SK-N-DZ (cell line): ENCODE results near the gene CLCN2.
A peak's percentile ranks its signal among the peaks of the same experiment; 100 is the strongest.

Experiments used
- DNase-seq: peaks from one replicate; pipeline ENCODE4 v3.0.0-alpha.2; 2015; ENCODE audit warnings: low spot score

Gene CLCN2

DNA sequence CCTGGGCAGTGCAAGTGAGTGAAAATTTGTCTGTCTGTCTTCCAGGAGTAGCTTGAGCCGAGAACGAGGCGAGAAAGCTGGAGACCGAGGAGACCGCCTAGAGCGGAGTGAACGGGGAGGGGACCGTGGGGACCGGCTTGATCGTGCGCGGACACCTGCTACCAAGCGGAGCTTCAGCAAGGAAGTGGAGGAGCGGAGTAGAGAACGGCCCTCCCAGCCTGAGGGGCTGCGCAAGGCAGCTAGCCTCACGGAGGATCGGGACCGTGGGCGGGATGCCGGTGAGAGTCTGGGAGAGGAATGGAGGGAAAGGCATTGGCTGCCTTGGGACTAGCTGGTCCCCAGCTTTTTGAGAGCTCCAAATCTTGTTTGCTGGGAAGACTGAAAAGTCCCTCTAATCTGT lies 34.2 kb downstream of the CLCN2 start:
- no peak for DNase-seq

DNA sequence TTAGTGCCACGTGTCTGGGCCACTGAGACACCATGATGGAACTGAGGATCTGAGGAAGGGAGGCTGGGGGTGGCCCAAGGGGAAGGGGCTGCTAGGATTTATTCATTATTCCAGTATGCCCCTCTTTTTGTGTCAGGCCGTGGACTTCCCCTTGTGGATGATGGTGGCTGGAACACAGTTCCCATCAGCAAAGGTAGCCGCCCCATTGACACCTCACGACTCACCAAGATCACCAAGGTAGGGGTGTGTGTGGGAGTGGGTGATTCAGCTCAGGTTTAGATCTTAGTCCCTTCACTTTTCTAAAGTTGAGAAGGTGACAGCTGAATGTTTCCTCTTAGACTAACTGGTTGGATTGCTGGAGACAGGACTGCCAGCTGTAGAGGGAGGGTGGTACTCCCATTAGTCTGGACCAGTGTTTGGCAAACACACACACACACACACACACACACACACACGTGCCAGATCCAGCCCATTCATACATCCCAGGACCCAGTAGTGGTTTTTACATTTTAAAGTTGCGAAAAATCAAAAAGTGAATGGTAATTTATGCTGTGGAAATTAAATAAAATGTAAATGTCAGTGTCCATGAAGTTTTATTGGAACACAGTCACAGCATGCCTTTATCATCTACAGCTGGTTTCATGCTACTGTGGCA lies 35.6 kb downstream of the CLCN2 start:
- DNase-seq: no peak

DNA sequence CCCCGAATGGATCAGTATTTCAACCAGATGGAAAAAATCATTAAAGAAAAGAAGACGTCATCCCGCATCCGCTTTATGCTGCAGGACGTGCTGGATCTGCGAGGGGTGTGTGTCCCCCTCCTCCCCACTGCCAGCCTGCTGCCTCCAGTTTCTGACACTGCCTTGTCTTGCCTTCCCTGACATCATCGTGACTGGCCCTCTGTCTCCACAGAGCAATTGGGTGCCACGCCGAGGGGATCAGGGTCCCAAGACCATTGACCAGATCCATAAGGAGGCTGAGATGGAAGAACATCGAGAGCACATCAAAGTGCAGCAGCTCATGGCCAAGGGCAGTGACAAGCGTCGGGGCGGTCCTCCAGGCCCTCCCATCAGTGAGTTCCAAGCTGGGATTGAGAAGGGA lies 36.1 kb downstream of the CLCN2 start:
- no peak for DNase-seq

DNA sequence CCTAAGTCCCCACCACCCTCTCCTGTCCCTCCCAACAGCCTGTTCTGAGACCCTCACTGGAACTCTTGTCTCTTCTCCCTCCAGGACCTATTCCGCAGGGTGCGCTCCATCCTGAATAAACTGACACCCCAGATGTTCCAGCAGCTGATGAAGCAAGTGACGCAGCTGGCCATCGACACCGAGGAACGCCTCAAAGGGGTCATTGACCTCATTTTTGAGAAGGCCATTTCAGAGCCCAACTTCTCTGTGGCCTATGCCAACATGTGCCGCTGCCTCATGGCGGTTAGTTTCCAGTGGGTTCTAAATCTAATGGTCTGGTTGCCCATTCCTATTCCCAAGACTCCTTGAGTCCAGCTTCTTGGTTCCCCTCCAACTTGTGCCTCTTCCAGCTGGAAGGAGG lies 37.7 kb downstream of the CLCN2 start:
- DNase-seq: no peak

DNA sequence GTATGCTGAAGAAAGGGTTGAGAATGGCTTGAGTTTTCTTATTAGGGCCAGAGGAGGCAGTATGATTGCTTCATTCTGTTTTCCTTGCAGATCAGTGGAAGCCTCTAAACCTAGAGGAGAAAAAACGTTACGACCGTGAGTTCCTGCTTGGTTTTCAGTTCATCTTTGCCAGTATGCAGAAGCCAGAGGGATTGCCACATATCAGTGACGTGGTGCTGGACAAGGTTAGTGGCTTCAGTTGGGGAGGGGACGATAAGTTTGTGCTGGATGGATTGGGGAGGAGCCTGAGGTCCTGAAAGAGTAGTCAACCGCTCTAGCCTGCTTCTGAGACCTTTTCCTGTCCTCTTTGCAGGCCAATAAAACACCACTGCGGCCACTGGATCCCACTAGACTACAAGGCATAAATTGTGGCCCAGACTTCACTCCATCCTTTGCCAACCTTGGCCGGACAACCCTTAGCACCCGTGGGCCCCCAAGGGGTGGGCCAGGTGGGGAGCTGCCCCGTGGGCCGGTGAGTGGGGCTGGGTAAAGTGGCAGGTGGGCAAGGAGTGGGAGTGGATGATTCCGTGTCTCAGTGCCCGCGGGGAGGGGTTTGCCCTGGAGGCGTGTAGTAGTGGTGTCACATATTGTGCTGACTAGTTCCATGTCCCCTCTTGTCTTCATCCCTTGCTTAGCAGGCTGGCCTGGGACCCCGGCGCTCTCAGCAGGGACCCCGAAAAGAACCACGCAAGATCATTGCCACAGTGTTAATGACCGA lies 38.5 kb downstream of the CLCN2 start:
- no peak for DNase-seq

DNA sequence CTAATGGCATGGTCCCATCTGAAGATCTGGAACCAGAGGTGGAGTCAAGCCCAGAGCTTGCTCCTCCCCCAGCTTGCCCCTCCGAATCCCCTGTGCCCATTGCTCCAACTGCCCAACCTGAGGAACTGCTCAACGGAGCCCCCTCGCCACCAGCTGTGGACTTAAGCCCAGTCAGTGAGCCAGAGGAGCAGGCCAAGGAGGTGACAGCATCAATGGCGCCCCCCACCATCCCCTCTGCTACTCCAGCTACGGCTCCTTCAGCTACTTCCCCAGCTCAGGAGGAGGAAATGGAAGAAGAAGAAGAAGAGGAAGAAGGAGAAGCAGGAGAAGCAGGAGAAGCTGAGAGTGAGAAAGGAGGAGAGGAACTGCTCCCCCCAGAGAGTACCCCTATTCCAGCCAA lies 39.7 kb downstream of the CLCN2 start:
- no peak for DNase-seq

DNA sequence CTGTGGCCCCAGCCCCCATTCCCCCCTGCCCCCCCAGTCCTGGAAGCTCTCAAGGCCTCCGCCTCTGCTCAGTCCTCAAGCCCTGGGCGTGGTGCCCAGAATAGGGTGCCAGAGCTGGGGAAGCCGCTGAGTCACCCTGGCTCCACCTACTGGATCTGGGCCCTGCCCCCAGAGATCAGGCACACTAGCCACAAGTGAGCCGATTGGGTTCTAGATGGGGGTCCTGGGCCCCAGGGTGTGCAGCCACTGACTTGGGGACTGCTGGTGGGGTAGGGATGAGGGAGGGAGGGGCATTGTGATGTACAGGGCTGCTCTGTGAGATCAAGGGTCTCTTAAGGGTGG lies 41.3 kb downstream of the CLCN2 start:
- DNase-seq: no peak

DNA sequence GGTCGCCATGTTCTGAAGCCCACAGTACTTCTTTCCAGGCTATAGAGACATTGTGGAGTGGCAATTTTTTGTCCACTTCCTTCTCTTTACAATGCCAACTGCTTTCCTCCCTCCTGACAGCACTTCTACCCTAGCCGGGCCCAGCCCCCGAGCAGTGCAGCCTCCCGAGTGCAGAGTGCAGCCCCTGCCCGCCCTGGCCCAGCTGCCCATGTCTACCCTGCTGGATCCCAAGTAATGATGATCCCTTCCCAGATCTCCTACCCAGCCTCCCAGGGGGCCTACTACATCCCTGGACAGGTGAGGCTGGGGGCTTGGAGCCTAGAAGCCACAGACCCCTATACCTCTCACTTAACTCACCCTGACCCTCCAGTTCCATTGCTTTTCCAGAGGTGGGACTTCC lies 44.2 kb downstream of the CLCN2 start:
- DNase-seq: no peak

DNA sequence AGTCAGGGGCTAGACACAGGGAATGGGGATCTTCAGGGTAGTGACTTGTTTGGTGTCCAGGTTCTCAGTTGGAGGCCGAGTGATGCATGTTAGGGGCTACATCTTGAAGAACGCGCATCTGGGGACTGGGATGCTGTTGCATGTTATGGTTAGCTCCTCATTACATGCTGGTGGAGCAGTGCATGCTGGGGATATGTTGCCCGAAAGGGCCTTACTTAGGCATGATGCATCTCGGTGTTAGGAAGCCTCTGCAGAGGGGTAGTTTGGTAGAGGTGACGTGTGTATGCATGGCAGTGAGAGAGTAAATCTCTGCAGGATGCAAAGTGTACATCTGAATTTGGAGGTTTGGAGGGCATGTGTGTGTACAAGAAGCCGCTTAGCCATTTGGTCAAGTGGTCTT lies 44.6 kb downstream of the CLCN2 start:
- no peak for DNase-seq

DNA sequence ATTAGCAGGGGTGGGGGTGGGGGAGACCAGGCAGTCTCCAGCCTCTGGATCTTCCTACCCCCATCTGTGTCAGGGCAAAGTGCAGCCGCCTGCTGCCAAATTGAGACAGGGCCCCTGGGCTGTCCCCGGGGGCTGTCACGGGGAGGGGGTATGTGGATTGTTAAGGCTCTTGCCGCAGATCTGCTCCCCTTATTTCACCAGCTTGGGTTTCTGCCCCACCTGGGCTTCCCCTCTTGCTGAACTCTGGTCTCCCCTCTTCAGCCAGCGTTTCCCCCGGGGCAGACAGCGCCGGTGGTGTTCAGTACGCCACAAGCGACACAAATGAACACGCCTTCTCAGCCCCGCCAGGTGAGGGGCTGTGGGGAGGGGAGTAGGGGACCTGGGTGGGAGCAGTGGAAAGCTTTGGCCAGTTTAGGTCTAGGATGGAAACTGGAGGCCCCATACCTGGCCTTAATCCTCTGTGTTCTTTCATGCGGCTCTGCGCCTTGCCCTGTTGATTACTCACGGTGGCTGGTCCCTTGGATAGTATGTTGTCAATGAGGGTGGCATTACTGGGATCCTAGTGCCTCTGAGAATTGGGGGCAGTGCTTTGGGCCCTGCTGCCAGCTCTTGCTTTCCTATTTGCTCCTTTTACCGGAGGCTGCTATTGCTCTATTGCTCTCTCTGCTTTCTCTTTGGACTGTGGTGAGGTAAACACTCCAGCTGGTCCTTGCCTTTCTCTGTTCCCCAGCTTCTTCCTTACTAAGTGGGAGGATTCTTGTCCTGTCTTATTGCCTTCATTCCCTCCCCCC lies 45.3 kb downstream of the CLCN2 start:
- no peak for DNase-seq

DNA sequence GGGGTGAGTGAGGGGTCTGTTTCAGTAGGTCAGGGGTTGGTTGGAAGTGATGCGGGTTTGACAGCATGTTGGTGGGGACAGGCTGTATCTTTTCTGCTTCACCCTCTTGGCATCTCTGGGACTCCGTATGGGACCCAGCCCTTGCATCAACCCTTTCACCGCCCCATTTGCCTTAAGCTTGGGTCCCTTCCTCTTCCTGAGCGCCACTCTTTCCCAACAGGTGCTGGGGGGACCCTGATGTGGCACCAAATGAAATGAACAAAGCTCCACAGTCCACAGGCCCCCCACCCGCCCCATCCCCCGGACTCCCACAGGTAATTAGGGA lies 45.9 kb downstream of the CLCN2 start:
- DNase-seq: no peak

DNA sequence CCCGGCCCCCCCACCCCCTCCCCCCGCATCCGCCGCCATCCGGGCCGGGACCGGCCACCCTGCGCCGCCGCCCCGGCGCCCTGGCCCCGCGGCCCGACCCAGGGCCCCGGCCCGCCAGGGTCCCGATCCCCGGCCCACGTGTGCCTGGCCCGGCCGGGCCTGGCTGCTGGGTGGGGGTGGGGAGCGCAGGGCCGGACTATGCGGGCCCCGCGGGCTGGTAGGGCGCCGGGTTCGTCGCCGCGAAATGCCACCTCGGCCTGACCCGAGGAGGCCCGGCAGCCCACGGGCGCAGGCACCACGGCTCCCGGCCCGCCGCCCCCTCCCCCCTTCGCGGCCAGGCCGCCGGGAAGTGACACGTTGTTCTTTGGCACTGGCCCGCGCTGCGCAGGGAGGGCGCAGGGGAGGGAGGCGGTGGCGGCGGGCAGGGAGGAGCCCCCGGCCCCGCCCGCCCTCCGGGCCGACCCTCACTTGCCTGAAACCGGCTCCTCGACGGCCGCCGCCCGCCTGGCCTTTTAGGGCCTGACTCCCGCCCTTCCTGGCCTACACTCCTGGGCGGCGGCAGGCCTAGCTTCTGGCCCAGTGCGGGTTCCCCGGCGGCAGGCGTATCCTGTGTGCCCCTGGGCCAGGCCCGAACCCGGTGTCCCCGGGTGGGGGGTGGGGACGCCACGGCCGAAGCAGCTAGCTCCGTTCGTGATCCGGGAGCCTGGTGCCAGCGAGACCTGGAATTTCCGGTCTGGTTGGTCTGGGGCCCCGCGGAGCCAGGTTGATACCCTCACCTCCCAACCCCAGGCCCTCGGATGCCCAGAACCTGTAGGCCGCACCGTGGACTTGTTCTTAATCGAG lies 46.5 kb downstream of the CLCN2 start:
- DNase-seq: peak; percentile 41

DNA sequence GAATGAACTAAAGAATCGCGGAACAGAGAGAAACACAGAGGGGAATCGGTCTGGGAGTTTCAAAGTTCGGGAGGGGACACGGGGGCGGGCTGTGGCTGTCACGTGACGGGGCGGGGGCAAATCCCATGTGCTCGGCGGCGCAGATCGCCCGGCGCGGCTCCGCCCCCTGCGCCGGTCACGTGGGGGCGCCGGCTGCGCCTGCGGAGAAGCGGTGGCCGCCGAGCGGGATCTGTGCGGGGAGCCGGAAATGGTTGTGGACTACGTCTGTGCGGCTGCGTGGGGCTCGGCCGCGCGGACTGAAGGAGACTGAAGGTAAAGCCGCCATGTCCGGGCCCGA lies 47.1 kb downstream of the CLCN2 start, which contains the start of gene EIF4G1:
Gene EIF4G1, plus strand, starts transcription at position 244 of the 337 bp plus-strand sequence. CDS start 1,191 bp downstream, outside the sequence.
- DNase-seq: peak; percentile 93

DNA sequence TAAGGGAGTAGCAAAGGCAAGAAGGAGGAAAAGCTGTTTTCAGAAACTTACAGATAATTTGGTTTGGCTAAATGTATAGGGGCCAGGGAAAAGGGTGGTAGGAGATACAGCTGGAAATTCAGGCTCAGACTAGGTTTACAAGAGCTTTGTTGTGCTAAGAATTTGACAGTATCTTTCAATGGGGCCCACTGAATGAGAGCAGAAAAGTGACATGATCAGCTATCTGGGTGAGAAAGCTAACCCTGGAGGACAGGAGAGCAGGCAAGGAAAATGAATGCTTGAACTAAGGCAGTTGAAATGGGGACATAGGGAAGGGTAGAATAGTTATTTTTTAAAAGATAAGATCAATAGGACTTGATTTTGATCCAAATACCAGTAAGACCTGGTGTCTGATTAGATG lies 49.8 kb downstream of the CLCN2 start:
- no peak for DNase-seq

DNA sequence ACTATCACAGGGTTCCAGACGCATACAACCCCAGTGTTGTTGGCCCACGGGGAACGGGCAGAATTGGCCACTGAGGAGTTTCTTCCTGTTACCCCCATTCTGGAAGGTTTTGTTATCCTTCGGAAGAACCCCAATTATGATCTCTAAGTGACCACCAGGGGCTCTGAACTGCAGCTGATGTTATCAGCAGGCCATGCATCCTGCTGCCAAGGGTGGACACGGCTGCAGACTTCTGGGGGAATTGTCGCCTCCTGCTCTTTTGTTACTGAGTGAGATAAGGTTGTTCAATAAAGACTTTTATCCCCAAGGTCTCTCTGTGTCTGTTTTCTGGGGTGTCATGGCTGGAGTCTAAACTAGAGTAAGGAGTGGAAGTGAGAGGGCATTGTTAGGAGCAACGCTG lies 52.7 kb downstream of the CLCN2 start:
- DNase-seq: no peak

DNA sequence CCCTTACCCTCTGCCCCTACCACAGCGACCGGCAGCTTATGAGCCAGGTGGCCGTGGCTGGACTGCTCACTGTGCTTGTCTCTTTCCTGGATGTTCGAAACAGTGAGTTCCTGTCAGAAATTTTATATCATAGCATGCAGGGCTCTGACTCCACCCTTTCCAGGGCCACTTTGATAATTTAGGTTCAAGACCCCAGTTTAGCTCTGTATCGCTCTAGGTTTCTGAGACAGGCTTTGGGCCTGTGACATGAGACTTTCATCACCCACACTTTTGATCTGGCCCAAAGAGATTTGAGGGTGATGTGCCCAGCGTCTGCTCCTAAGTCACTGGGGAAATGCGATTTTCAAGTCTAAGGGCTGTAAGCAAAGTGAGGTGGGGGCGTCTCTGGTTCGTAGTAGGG lies 53.5 kb downstream of the CLCN2 start:
- no peak for DNase-seq

DNA sequence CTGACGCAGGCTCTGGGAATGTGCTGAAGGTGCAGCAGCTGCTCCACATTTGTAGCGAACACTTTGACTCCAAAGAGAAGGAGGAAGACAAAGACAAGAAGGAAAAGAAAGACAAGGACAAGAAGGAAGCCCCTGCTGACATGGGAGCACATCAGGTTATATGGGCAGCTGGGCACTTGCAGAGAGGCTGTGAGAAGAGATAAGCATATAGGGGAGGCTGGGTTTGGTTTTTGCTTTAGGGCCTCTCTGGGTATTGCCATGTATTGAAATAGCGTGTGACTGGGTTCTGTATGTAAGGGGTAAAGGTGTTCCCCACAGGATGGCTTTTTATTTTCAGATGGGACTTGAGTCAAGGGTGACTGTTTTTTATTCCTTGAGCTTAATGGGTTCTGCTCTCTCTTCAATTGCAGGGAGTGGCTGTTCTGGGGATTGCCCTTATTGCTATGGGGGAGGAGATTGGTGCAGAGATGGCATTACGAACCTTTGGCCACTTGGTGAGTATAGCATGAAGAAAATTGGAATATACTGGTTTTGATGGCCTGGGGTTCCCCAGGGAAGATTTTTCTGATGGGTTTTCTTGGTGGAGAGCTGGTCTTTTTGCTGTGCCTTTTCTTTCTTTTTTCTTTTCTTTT lies 54.9 kb downstream of the CLCN2 start:
- no peak for DNase-seq

DNA sequence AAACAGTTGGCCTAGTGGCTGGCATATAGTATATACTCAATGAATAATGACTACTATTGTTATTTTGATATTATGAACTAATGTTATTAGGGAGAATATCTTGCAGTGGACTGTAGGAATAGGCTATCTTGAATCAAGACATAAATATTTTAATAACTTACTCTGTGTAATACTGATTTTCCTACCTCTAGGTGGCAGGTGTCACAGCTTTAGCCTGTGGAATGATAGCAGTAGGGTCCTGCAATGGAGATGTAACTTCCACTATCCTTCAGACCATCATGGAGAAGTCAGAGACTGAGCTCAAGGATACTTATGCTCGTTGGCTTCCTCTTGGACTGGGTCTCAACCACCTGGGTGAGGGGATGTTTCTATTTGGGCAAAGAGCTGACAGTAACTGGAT lies 55.8 kb downstream of the CLCN2 start:
- DNase-seq: no peak

DNA sequence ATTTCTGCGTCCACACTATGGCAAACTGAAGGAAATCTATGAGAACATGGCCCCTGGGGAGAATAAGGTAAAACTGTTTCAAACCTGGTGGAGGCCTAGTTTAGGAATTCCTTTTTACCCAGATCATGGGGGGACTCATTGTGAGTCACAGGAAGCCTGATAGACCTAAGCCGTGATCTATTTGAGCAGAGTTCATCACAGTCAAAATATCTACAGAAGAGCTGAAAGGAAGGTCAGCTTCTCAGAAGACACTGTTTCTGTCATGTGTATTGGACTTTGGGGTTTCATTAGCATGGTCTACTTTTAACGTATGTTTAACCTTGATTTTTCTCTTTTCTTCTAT lies 61.1 kb downstream of the CLCN2 start:
- DNase-seq: no peak

DNA sequence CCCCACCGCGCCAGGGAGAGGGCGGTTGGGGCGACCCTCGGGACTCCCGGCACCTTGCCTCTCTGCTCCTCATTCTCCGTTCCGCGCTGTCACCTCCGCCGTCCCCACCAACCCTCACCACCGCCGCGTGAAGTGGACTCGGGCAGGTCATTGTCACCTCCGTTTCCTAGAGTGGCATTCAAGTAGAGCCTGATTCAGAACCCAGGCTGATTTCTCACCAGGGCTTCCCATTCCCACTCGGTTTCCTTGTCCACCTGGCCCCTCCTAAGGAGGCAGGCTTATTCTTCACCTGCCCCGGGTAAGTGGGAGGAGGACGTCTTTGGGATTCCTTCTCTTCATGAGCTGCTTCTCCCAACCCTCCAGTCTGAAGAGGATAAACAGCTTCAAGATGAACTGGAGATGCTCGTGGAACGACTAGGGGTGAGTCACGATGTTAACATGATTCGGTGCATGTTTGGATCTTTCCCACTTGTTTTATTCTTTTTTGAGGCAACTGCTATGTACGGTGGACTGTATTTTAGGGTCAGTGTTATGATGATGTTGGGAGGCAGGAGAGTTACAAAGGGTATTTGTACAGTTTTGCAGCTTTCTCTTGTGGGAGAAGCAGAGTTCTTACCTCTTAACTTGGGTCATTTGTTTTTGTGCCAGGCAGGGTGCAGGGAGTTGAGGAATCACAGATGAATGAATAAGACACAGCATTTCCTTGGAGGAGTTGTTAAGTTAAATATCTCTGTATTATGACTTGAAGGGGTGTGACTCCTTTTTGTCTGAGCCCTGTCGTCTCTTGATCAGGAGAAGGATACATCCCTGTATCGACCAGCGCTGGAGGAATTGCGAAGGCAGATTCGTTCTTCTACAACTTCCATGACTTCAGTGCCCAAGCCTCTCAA lies 61.7 kb downstream of the CLCN2 start:
- no peak for DNase-seq
